HG03095 (cell line): Measurements from ENCODE around the gene SUCLG2.
A peak's percentile ranks its signal among the peaks of the same experiment; 100 is the strongest.

Experiments used
- ATAC-seq: cut with Tn5 transposase; IDR thresholded peaks from one replicate; pipeline ENCODE4 v1.9.1; 2021; ENCODE audit warnings: moderate library complexity; ENCODE audit not compliant: unreplicated experiment

Gene SUCLG2

DNA sequence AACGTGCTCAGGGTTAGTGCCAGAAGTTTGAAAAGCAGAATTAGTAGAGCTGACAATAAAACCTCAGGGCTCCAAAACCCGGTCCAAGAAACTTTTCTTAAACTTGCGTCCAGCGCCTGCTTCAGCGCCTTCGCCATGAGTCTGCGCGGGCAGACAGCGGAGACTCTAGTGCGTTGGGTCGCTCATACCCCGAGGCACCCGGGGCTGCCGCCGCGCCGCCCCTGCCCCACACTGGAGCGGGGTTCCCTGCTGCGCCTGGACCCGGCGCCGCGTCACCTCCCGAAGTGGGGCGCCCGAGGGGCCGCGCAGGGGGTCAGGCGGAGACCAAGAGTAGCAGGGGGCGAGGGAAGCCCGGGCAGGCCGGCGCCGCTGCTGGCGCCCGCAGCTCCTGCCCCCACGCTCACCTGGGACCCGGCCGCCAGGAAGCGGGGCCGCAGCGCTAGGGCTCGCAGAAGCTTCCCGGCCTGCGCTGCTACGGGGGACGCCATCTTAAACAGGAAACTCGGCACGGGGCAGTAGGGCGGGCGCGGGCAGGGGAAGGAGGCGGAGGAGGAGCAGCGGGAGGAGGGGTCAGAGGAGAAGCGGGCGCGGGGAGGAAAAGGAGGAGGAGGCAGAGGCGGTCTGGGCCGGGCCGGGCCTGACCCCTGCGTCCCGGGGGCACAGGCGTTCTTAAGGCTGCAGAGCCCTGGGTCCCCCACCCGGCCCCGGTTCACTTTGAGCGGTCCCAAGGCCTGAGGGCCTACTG, at the start of gene SUCLG2:
SUCLG2 (minus strand) TSS at position 514 of the 745 bp plus-strand sequence; CDS start at position 488, 26 bp downstream.
- peak; percentile 70 for ATAC-seq

GRCh38 chr3:67700596-67700995, 46.2 kb upstream of the SUCLG2 start:
- ATAC-seq: no peak

- ATAC-seq: no peak
Measured at GRCh38 chr3:67699882-67700281, 45.5 kb upstream of the SUCLG2 start.

DNA sequence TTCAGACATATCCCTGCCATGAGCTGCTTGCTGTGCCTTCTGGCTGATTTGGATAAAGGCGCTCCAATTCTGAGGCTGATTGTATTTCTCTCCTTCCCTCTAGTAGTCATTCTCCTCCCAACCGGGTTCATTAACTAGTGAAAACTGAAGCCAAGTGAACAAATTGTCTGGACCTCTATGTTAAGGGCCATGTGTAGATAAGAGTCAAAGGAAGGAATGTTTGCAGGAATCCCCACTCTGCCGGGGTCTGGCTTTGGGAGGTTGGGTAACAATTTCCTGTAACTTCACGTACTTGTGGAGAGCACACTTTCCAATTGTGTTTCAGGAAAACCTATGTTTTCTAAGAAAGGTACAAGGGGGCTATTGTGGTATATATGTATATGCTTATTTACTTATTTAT, 38.2 kb upstream of the SUCLG2 start:
- no peak for ATAC-seq

DNA sequence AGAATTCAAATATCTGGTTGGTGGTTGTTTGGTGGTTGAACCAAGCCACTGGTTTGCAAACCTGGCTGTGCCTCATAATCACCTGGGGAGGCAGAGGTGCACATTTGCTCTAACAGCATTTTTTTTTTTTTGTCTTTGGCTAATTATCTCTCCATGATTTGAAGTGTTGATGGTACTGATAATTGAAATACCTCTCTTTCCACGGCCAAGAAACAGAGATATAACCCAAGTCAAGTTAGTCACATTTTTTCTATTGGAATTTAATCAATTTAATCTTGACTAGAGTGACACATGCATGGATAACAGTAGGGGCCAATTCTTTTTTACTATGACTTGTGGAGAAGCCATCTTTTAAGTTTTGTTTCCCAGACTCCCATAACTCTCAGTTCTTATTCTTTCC, 37.5 kb upstream of the SUCLG2 start:
- ATAC-seq: no peak

- no peak for ATAC-seq
Measured at GRCh38 chr3:67691207-67691606, 36.8 kb upstream of the SUCLG2 start.

- no peak for ATAC-seq
Measured at GRCh38 chr3:67689806-67690205, 35.4 kb upstream of the SUCLG2 start.

DNA sequence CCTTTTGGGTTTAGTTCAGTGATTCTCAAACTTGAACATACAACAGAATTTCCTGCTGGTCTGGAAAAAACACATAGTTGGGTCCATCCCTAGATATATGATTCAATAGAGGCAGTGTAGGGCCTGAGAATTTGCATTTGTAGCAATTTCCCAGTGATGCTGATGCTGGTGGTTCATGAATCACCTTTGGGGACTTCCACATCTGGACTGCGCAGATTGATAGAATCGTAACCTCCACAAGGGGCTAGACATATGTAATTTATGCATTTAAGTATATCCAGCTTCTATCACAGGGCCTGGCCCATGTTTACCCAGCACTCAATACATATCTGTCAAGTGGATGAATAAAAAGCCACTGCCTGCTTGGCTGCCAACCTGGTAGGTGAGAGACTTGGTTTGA, 33.8 kb upstream of the SUCLG2 start:
- ATAC-seq: no peak

- ATAC-seq: no peak
Measured at GRCh38 chr3:67686069-67686468, 31.7 kb upstream of the SUCLG2 start.

DNA sequence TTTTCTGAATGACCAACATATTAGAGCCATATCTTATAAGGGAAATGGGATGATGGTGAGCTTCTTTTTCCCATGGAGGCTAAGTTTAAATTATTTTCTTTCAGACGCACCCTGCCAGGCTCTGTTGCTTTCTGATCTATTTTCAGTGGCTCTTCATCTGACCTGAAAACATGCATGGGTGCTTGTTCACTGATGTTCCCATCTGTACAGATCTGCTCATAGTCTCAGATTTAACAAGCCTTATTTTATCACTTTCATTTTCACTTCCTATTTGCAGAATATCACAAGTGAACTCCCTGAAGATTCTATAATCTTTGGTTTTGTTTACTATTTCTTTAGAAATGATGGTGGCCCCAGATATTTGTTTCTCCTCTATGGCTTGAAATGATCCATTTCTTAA, 31.1 kb upstream of the SUCLG2 start:
- ATAC-seq: peak; percentile 99

DNA sequence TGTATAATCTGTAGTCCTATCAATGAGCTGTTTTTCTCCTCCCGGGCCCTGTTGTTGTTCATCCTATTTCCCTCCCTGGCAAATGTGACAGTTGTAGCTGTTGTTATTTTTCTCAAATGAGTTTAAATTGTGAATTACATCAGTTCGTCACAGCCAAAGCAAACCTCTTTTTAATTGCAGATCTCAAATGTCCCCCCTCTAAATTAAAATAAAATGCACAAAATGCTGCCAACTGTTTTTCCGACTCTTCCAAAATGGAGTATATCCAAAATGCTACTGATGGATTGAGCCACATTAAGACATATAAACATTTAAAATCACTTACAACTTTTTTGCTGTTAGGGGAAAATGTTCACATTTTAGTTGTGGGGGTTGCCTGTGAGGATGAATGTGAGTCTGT, 29.8 kb upstream of the SUCLG2 start:
- ATAC-seq: no peak

DNA sequence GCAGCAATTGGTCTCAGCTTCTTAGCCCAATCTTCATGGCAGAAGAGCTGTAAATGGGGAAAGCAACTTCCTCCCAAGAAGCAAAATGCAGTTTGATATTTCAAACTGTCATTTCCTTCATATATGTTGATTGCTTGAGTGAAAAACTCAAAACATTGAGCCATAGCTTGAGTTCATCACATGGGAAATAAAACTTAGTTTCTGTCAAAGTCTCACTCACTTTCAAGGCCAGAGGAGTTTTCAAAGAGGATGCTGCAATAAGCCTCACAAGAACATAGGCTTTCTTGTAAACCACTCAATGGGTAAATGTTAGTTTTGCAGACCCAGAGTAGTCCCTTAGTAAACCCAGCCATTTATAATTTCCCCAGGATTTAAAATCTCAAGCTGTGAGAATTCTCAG, 29.1 kb upstream of the SUCLG2 start:
- no peak for ATAC-seq

DNA sequence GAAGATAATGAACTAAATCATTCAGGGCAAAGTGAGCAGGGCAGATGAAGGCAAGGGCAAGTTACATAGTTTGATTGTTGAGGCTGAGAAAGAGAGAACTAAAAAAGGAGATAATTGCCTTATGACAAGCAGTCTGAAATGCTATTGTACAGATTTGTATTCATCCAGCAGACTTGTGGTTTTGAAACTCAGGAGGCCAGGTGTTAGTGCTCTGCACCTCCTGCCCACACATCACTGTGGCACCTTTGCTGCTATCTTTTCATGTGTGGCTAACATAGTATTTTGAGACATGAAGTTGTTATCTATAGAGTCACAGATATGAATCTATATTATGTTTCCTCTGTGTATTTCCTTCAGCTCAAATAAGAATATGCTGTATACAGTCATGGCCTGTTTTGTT, 24.3 kb upstream of the SUCLG2 start:
- ATAC-seq: peak; percentile 55

DNA sequence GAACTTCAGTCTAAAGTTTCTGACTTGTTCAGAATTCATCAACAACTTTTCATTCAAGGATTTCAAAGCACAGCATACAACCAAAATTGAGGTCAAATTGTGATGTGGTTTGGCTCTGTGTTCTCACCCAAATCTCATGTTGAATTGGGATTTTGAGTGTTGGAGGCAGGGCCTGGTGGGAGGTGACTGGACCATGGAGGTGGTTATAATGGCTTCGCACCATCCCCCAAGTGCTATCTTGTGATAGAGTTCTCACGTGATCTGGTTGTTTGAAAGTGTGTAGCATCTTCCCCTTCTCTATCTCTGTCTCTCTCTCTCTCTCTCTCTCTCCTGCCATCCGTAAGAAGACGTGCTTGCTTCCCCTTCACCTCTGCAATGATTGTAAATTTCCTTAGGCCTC, 19.6 kb upstream of the SUCLG2 start:
- ATAC-seq: no peak

GRCh38 chr3:67662733-67663132, 8.3 kb upstream of the SUCLG2 start:
- no peak for ATAC-seq

GRCh38 chr3:67661089-67661488, 6.7 kb upstream of the SUCLG2 start:
- ATAC-seq: no peak

DNA sequence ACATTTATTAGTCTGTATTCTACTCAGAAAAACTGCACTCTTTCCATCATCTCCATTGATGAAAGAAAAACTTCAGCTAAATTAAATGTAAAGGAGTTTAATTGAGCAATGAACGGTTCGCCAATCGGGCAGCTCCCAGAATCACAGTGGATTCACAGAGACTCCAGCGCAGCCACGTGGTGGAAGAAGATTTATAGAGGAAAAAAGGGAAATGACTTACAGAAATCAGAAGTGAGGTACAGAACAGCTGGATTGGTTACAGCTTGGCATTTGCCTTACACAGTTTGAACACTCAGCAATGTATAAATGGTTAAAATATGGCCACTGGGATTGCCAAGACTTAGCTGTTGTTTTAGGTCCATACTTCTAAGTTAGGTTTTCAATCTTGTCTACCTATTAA, 2.8 kb upstream of the SUCLG2 start:
- no peak for ATAC-seq

GRCh38 chr3:67656614-67657013, 2.2 kb upstream of the SUCLG2 start:
- ATAC-seq: no peak

DNA sequence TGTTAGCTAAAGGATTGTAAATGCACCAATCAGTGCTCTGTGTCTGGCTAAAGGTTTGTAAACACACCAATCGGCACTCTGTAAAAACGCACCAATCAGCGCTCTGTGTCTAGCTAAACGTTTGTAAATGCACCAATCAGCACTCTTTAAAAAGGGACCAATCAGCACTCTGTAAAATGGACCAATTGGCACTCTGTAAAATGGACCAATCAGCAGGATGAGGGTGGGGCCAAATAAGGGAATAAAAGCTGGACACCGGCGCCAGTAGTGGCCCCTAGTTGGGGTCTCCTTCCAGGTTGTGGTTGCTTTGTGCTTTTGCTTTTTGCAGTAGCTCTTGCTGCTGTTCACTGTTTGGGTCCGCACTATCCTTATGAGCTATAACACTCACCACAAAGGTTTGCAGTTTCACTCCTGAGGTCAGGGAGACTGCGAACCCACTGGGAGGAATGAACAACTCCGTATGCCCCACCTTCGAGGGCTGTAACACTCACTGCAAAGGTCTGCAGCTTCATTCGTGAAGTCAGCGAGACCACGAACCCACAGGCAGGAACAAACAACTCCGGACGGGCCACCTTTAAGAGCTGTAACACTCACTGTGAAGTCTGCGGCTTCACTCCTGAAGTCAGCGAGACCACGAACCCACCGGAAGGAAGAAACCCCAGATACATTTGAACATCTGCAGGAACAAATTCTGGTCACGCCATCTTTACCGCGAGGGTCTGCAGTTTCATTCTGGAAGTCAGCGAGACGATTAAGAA, 1.1 kb upstream of the SUCLG2 start:
- peak; percentile 48 for ATAC-seq

- no peak for ATAC-seq
Measured at GRCh38 chr3:67654844-67655177, 399 bp upstream of the SUCLG2 start.

DNA sequence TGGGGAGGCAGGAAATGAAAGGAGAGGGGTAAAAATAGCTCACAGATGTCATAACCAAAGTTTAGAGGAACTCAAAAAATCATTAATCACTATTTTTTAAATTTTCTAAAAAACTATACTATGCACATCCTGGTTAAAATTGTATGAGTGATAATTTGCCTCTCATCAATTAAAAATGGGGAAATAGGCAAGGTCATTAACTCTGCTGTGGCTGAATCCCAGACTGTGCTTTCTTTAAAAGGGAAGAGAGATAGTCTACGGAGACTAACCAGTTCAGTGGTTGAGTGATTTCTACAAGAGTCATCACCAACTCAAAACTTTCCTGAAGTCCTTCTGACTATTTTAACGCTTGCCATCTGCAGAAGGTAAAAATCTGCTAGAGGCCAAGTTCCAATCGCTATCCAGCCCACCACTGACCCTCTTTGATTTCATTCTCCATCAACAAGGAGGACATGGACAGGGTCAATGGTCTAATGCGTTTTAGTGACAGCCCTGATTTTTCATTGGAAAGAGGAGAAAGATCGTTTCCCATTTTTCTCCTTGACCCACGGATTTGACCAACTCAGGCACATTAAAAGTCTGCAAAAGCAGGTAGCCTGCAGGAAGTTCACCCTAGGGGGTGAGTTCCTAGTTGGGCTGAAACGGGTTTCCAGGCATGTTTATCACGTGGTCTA, 850 bp downstream of the SUCLG2 start:
- peak; percentile 19 for ATAC-seq

- no peak for ATAC-seq
Measured at GRCh38 chr3:67650084-67650483, 4.3 kb downstream of the SUCLG2 start.
